Liver (tissue), 3 donors: ENCODE results near the gene RABEP1.

ENCODE experiments used
- TAF1 ChIP-seq: conservative IDR thresholded peaks from 2 replicates; pipeline ENCODE4 v1.6.1; 2016; ENCODE audit warnings: antibody characterized with exemption, mild to moderate bottlenecking
- TF ChIP-seq, protein P1 (sequence below): fragments of 150-350 bp; IDR thresholded peaks from 2 replicates; pipeline ENCODE4 v1.5.1; 2017; ENCODE audit warnings: improper control_type of control experiment, low read depth, low read length; ENCODE audit not compliant: missing input control
- donor health status: healthy.
- donor health status: healthy.

DNA sequence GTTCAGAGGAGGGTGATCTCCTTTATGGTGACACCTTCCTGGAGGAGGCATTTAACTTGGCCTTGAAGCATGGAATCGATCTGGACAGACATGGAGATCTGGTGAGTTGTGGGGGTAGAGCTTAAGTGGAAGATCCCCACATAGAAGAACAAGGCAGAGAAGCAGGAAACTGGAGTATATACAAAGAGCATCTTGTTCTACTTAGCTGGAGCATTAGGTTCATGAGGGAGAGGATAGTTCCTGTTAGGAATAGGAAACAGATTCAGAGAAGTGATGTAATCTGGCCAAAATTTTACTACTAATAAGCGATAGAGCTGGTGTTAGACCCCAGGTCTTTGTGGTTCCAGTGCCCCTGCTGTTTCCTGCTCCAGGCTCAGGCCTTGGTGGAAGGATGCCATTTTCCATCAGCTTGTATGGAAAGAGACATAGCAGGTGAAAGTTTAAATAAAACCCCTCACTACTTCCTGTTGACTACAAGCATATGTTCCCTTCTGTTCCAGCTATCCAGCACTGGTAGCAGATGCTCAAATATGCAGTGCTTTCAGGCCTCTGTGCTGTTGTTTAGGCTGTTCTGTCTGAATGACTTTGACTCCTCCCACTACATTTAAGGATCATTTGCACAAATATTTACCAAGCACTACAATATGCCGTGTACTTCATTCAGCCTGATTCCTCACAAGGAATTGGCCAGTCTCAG is 147.3 kb downstream of the RABEP1 start:
- TF ChIP-seq, protein P1, sequence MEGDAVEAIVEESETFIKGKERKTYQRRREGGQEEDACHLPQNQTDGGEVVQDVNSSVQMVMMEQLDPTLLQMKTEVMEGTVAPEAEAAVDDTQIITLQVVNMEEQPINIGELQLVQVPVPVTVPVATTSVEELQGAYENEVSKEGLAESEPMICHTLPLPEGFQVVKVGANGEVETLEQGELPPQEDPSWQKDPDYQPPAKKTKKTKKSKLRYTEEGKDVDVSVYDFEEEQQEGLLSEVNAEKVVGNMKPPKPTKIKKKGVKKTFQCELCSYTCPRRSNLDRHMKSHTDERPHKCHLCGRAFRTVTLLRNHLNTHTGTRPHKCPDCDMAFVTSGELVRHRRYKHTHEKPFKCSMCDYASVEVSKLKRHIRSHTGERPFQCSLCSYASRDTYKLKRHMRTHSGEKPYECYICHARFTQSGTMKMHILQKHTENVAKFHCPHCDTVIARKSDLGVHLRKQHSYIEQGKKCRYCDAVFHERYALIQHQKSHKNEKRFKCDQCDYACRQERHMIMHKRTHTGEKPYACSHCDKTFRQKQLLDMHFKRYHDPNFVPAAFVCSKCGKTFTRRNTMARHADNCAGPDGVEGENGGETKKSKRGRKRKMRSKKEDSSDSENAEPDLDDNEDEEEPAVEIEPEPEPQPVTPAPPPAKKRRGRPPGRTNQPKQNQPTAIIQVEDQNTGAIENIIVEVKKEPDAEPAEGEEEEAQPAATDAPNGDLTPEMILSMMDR = no peak
- TF ChIP-seq TAF1 = no peak
